Sigmoid colon (tissue), 4 donors: Measurements from ENCODE around the gene SNX15.

Experiments
- CTCF ChIP-seq, 4 experiments: fragments of 450-650 bp in 3 of 4; fragments of 200-600 bp in 1 of 4; IDR thresholded peaks; one replicate each; pipeline ENCODE4 v1.5.1; 2016 to 2019; ENCODE audit warnings: antibody characterized with exemption in 4 of 4, mild to moderate bottlenecking in 3 of 4, moderate library complexity in 2 of 4
- EP300 ChIP-seq, 4 donors: sonication (generic); formaldehyde crosslinking; IDR thresholded peaks; one replicate each; pipeline ENCODE4 v1.6.1; 2017; ENCODE audit warnings: antibody characterized with exemption in 4 of 4

- TF ChIP-seq CTCF (IDR thresholded peaks at IDR 0.05) (no peak), EP300 (IDR thresholded peaks at IDR 0.05) (no peak)
These were observed 29.1 kb upstream of the SNX15 start for GRCh38 chr11:64998141-64998540.
